Germinal center (tissue), 1 donor: ENCODE data around the gene USP24.
"Not testable (repeated sequence)": the region's sequence is repeated elsewhere in the genome, so short reads cannot be mapped to it uniquely, and the experiment has no call there.

ENCODE experiments used
- DNase-seq: peaks from one replicate; pipeline ENCODE4 v3.0.0; 2012; ENCODE audit warnings: mixed read lengths, low spot score

The USP24 gene

GRCh38 chr1:55037733-55038551 lies 177.2 kb downstream of the USP24 start:
- no peak for DNase-seq

GRCh38 chr1:55035904-55036303 lies 179.3 kb downstream of the USP24 start:
- no peak for DNase-seq

- DNase-seq, result no peak
Observed at GRCh38 chr1:55034476-55035133, 180.6 kb downstream of the USP24 start.

GRCh38 chr1:55033265-55033614 lies 181.9 kb downstream of the USP24 start:
- no peak for DNase-seq

- not testable (repeated sequence) for DNase-seq
Observed at GRCh38 chr1:55031098-55031497, 184.1 kb downstream of the USP24 start.

GRCh38 chr1:55026682-55027081 lies 188.5 kb downstream of the USP24 start:
- not testable (repeated sequence) for DNase-seq

GRCh38 chr1:55024163-55024562 lies 191.0 kb downstream of the USP24 start:
- not testable (repeated sequence) for DNase-seq

GRCh38 chr1:55021942-55022546 lies 193.1 kb downstream of the USP24 start:
- DNase-seq, result peak; percentile 76

- no peak for DNase-seq
Observed at GRCh38 chr1:55018395-55018794, 196.8 kb downstream of the USP24 start.
